ENCODE measurements around the gene SLC7A7. TPM values are rescaled to one million over a fixed set of nuclear protein-coding genes. Genes with fewer than 3 reads are reported as not detected.

The SLC7A7 gene
- total and polyA plus RNA-seq, 2 of the 13 experiments (the other 11 are each of a cell fraction or from before 2014, with no cell fraction given) = 0.13 to 0.63 TPM

DNA sequence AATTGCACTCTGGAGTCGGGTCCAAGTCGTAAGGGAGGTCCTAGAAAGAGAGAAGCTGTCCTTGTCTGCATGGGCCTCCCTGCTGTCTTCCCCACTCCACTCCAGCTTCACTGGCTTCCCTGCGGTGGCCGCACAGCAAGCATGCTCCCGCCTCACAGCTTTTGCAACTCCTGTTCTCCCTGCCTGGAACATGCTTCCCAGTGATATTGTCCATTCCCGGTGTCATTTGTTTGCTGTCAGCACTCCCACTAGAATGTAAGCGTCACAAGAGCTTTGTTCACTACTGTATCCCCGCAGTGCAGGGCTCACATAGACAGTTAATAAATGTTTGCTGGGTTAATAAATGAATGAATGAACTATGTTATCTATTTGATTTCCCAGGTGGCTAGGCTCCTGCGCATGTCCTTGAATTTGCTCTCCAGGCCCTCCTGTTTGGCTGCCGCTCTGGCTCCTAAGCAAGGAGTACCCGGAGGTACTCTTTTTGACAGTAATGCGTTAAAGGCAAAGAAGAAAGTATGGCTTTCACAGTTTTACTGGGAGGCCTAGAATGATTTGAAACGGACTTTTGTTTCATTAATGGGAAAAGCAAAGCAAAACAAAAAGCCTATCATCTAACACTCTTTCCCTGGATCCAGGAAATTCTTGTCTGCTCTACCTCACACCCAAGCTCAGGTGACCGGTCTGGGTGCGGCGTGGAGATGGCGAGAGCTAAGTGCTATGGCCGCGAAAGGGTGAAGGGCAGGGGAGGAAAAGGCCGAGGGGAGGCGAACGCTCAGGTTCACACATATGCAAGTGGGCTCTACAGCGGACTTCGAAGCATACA is 6.2 kb upstream of the SLC7A7 start (continued):
- TF ChIP-seq, protein P1, sequence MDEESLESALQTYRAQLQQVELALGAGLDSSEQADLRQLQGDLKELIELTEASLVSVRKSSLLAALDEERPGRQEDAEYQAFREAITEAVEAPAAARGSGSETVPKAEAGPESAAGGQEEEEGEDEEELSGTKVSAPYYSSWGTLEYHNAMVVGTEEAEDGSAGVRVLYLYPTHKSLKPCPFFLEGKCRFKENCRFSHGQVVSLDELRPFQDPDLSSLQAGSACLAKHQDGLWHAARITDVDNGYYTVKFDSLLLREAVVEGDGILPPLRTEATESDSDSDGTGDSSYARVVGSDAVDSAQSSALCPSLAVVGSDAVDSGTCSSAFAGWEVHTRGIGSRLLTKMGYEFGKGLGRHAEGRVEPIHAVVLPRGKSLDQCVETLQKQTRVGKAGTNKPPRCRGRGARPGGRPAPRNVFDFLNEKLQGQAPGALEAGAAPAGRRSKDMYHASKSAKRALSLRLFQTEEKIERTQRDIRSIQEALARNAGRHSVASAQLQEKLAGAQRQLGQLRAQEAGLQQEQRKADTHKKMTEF (CRISPR knock-in tag; IDR thresholded peaks at IDR 0.05) = peak; percentile 84
- TF ChIP-seq, protein P2, sequence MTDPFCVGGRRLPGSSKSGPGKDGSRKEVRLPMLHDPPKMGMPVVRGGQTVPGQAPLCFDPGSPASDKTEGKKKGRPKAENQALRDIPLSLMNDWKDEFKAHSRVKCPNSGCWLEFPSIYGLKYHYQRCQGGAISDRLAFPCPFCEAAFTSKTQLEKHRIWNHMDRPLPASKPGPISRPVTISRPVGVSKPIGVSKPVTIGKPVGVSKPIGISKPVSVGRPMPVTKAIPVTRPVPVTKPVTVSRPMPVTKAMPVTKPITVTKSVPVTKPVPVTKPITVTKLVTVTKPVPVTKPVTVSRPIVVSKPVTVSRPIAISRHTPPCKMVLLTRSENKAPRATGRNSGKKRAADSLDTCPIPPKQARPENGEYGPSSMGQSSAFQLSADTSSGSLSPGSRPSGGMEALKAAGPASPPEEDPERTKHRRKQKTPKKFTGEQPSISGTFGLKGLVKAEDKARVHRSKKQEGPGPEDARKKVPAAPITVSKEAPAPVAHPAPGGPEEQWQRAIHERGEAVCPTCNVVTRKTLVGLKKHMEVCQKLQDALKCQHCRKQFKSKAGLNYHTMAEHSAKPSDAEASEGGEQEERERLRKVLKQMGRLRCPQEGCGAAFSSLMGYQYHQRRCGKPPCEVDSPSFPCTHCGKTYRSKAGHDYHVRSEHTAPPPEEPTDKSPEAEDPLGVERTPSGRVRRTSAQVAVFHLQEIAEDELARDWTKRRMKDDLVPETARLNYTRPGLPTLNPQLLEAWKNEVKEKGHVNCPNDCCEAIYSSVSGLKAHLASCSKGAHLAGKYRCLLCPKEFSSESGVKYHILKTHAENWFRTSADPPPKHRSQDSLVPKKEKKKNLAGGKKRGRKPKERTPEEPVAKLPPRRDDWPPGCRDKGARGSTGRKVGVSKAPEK (CRISPR knock-in tag; IDR thresholded peaks at IDR 0.05; ENCODE audit: borderline replicate concordance) = 0 out of 2 replicates have a peak, but pooled peaks have one; percentile 67
- TF ChIP-seq ZNF224 (CRISPR knock-in tag; IDR thresholded peaks at IDR 0.05) (no peak), ZNF510 (CRISPR knock-in tag; IDR thresholded peaks at IDR 0.05; ENCODE audit: low read depth) (peak; percentile 91), NFATC3 (CRISPR knock-in tag; IDR thresholded peaks at IDR 0.05) (peak; percentile 88; the same call in 1 of the 2 replicates), PHF20 (CRISPR knock-in tag; IDR thresholded peaks at IDR 0.05) (peak; percentile 42; the same call in 1 of the 2 replicates), ZNF567 (CRISPR knock-in tag; IDR thresholded peaks at IDR 0.05; ENCODE audit: borderline replicate concordance) (peak; percentile 69; the same call in 1 of the 2 replicates), AGO1 (IDR thresholded peaks at IDR 0.05; ENCODE audit: low read depth, low read length, poor library complexity, severe bottlenecking) (no peak), MXI1 (IDR thresholded peaks at IDR 0.05; ENCODE audit: borderline replicate concordance, low read depth, low read length) (no peak), BRCA1 (CRISPR knock-in tag; IDR thresholded peaks at IDR 0.05) (0 out of 2 replicates have a peak, but pooled peaks have one; percentile 61), POGZ (CRISPR knock-in tag; IDR thresholded peaks at IDR 0.05) (no peak), ZSCAN29 (CRISPR knock-in tag; conservative IDR thresholded peaks at IDR 0.05) (peak; percentile 80; the same call in 1 of the 2 replicates), GATAD2A (CRISPR knock-in tag; IDR thresholded peaks at IDR 0.05) (peak; percentile 84), ZFY (CRISPR knock-in tag; IDR thresholded peaks at IDR 0.05) (peak; percentile 64), NFYC (CRISPR knock-in tag; IDR thresholded peaks at IDR 0.05) (no peak)
- TF ChIP-seq, protein P3, sequence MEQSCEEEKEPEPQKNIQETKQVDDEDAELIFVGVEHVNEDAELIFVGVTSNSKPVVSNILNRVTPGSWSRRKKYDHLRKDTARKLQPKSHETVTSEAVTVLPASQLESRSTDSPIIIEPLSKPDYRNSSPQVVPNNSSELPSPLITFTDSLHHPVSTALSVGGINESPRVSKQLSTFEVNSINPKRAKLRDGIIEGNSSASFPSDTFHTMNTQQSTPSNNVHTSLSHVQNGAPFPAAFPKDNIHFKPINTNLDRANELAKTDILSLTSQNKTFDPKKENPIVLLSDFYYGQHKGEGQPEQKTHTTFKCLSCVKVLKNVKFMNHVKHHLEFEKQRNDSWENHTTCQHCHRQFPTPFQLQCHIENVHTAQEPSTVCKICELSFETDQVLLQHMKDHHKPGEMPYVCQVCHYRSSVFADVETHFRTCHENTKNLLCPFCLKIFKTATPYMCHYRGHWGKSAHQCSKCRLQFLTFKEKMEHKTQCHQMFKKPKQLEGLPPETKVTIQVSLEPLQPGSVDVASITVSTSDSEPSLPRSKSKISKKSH (CRISPR knock-in tag; IDR thresholded peaks at IDR 0.05; ENCODE audit: borderline replicate concordance) = peak; percentile 95
- TF ChIP-seq, protein P4, sequence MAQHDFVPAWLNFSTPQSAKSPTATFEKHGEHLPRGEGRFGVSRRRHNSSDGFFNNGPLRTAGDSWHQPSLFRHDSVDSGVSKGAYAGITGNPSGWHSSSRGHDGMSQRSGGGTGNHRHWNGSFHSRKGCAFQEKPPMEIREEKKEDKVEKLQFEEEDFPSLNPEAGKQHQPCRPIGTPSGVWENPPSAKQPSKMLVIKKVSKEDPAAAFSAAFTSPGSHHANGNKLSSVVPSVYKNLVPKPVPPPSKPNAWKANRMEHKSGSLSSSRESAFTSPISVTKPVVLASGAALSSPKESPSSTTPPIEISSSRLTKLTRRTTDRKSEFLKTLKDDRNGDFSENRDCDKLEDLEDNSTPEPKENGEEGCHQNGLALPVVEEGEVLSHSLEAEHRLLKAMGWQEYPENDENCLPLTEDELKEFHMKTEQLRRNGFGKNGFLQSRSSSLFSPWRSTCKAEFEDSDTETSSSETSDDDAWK (CRISPR knock-in tag; IDR thresholded peaks at IDR 0.05) = no peak
- TF ChIP-seq, protein P5, sequence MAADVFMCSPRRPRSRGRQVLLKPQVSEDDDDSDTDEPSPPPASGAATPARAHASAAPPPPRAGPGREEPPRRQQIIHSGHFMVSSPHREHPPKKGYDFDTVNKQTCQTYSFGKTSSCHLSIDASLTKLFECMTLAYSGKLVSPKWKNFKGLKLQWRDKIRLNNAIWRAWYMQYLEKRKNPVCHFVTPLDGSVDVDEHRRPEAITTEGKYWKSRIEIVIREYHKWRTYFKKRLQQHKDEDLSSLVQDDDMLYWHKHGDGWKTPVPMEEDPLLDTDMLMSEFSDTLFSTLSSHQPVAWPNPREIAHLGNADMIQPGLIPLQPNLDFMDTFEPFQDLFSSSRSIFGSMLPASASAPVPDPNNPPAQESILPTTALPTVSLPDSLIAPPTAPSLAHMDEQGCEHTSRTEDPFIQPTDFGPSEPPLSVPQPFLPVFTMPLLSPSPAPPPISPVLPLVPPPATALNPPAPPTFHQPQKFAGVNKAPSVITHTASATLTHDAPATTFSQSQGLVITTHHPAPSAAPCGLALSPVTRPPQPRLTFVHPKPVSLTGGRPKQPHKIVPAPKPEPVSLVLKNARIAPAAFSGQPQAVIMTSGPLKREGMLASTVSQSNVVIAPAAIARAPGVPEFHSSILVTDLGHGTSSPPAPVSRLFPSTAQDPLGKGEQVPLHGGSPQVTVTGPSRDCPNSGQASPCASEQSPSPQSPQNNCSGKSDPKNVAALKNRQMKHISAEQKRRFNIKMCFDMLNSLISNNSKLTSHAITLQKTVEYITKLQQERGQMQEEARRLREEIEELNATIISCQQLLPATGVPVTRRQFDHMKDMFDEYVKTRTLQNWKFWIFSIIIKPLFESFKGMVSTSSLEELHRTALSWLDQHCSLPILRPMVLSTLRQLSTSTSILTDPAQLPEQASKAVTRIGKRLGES (CRISPR knock-in tag; IDR thresholded peaks at IDR 0.05; ENCODE audit: borderline replicate concordance) = peak; percentile 89

Measured in HepG2 (cell line).